OCI-LY1 (cell line): ENCODE measurements around the gene KITLG.

Experiments
- H2AFZ ChIP-seq: fragments of 200-600 bp; sonication (generic), shearing (Covaris generic); 2 replicates; pipeline ENCODE4 v1.6.0; 2014; ENCODE audit warnings: antibody characterized with exemption, mild to moderate bottlenecking, low read length
- H3F3A ChIP-seq: fragments of 200-600 bp; sonication (generic), shearing (Covaris generic); 2 replicates; pipeline ENCODE4 v1.6.0; 2014; ENCODE audit warnings: mild to moderate bottlenecking, antibody characterized with exemption, low read length, moderate library complexity; ENCODE audit not compliant: insufficient read depth
- H3K27ac ChIP-seq: fragments of 200-600 bp; sonication (generic); 2 replicates; pipeline ENCODE4 v1.5.1; 2014; ENCODE audit warnings: low read length, mixed run types, mild to moderate bottlenecking, low read depth; ENCODE audit not compliant: poor library complexity, severe bottlenecking
- H3K27me3 ChIP-seq: fragments of 200-600 bp; sonication (generic); 2 replicates; pipeline ENCODE4 v1.6.0; 2014; ENCODE audit warnings: antibody characterized with exemption, mild to moderate bottlenecking, low read length, moderate library complexity; ENCODE audit not compliant: insufficient read depth
- H3K36me3 ChIP-seq: fragments of 200-600 bp; sonication (generic); 2 replicates; pipeline ENCODE4 v1.6.1; 2014; ENCODE audit warnings: mild to moderate bottlenecking, antibody characterized with exemption, low read length, moderate library complexity, mixed read lengths; ENCODE audit not compliant: insufficient read depth
- H3K4me1 ChIP-seq: fragments of 200-600 bp; sonication (generic); 2 replicates; pipeline ENCODE4 v1.5.1; 2014; ENCODE audit warnings: mild to moderate bottlenecking, low read length, moderate library complexity; ENCODE audit not compliant: insufficient read depth, severe bottlenecking
- H3K4me2 ChIP-seq: fragments of 200-600 bp; sonication (generic), shearing (Covaris generic); 2 replicates; pipeline ENCODE4 v1.6.1; 2014; ENCODE audit warnings: low read length
- H3K4me3 ChIP-seq: fragments of 200-600 bp; sonication (generic); 2 replicates; pipeline ENCODE4 v1.5.1; 2014; ENCODE audit warnings: low read length, low read depth, mild to moderate bottlenecking, mixed read lengths; ENCODE audit not compliant: poor library complexity, severe bottlenecking
- H3K79me2 ChIP-seq: fragments of 200-600 bp; shearing (Covaris generic); 2 replicates; pipeline ENCODE4 v1.6.1; 2016; ENCODE audit warnings: mixed run types, low read length, mixed read lengths; ENCODE audit not compliant: insufficient read depth
- H3K9ac ChIP-seq: fragments of 200-600 bp; sonication (generic), shearing (Covaris generic); 2 replicates; pipeline ENCODE4 v1.6.1; 2014; ENCODE audit warnings: mild to moderate bottlenecking, low read length, mixed read lengths
- H3K9me2 ChIP-seq: fragments of 200-600 bp; sonication (generic), shearing (Covaris generic); 2 replicates; pipeline ENCODE4 v1.6.1; 2014; ENCODE audit warnings: low read depth, mild to moderate bottlenecking, low read length, mixed read lengths
- H3K9me3 ChIP-seq: fragments of 200-600 bp; shearing (Covaris generic); 2 replicates; pipeline ENCODE4 v1.6.1; 2014; ENCODE audit warnings: low read length, mixed read lengths
- H4K20me1 ChIP-seq: fragments of 200-600 bp; sonication (generic), shearing (Covaris generic); 2 replicates; pipeline ENCODE4 v1.6.0; 2016; ENCODE audit warnings: mild to moderate bottlenecking, low read length; ENCODE audit not compliant: insufficient read depth
- EZH2 ChIP-seq: fragments of 200-600 bp; sonication (generic), shearing (Covaris generic); IDR thresholded peaks from 2 replicates; pipeline ENCODE4 v1.8.0; 2017; ENCODE audit warnings: borderline replicate concordance, mixed run types, mild to moderate bottlenecking, antibody characterized with exemption, low read length, moderate library complexity, mixed read lengths
- TF ChIP-seq, protein P1 (sequence below): fragments of 200-600 bp; sonication (generic), shearing (Covaris generic); IDR thresholded peaks from 2 replicates; pipeline ENCODE4 v1.5.1; 2017; ENCODE audit warnings: mild to moderate bottlenecking, antibody characterized with exemption, low read length, moderate library complexity, mixed read lengths

The KITLG gene

GRCh38 chr12:88600272-88600671, 20.0 kb upstream of the KITLG start:
- H3F3A ChIP-seq: no peaks in the 10 kb centered on the region
- no peaks in the 10 kb centered on the region for H3K36me3 ChIP-seq
- no peaks in the 10 kb centered on the region for H3K9me3 ChIP-seq
- no peaks in the 10 kb centered on the region for H4K20me1 ChIP-seq
- H3K27me3 ChIP-seq: no peaks in the 10 kb centered on the region
- no peak overlapping the region for H3K4me3 ChIP-seq
- no peak overlapping the region for H3K27ac ChIP-seq
- H3K9ac ChIP-seq: no peak overlapping the region
- H2AFZ ChIP-seq: no peak overlapping the region
- H3K4me2 ChIP-seq: no peak overlapping the region
- TF ChIP-seq, protein P1, sequence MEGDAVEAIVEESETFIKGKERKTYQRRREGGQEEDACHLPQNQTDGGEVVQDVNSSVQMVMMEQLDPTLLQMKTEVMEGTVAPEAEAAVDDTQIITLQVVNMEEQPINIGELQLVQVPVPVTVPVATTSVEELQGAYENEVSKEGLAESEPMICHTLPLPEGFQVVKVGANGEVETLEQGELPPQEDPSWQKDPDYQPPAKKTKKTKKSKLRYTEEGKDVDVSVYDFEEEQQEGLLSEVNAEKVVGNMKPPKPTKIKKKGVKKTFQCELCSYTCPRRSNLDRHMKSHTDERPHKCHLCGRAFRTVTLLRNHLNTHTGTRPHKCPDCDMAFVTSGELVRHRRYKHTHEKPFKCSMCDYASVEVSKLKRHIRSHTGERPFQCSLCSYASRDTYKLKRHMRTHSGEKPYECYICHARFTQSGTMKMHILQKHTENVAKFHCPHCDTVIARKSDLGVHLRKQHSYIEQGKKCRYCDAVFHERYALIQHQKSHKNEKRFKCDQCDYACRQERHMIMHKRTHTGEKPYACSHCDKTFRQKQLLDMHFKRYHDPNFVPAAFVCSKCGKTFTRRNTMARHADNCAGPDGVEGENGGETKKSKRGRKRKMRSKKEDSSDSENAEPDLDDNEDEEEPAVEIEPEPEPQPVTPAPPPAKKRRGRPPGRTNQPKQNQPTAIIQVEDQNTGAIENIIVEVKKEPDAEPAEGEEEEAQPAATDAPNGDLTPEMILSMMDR: no peak
- TF ChIP-seq EZH2: no peak
- no peaks in the 10 kb centered on the region for H3K79me2 ChIP-seq
- H3K9me2 ChIP-seq: no peaks in the 10 kb centered on the region
- H3K4me1 ChIP-seq: no peaks in the 10 kb centered on the region

DNA sequence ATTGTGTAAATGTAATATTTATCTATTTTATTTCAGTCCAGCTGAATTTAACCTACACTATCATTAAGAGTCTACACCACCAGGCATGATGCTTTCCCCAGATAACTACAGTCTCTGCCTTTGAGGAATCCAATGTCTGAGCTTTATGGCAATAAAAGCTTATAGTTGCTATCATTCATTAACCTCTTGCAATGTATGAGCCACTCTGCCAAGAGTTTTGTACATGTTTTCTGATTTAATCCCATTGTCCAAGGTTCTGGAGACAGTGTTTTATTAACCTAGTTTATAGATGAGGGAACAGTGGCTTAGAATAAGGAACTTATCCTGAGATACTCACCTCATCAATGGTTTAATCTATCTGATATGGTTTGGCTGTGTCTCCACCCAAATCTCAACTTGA, 17.1 kb upstream of the KITLG start:
- TF ChIP-seq, protein P1: no peak
- no peak for TF ChIP-seq EZH2
- Histone ChIP-seq H3K79me2 (no peaks in the 10 kb centered on the region), H3K9me3 (no peaks in the 10 kb centered on the region)

DNA sequence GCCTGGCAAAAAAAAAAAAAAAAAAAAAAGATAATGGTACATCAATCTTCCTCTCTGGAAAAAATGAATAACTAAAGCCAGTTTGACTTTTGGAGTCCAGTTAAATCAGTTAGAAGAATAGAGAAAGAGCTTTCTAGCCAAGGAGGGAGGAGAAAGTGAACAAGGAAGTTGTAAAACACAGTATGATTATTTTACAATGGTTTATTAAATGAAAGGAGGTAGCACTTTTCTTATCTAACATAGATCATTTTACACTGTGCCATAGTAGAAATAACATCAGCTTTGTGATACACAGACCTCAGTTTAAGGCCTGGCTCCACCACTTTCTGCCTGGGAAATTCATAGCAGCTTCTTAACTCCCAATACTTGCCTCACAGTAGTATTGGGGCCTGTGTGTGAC, 15.4 kb upstream of the KITLG start:
- H3K4me1 ChIP-seq: no peaks in the 10 kb centered on the region
- H4K20me1 ChIP-seq: no peaks in the 10 kb centered on the region
- no peaks in the 10 kb centered on the region for H3F3A ChIP-seq
- no peak overlapping the region for H3K27ac ChIP-seq
- no peaks in the 10 kb centered on the region for H3K36me3 ChIP-seq
- no peak for TF ChIP-seq EZH2
- TF ChIP-seq, protein P1: no peak
- H3K4me2 ChIP-seq: no peak overlapping the region
- no peak overlapping the region for H2AFZ ChIP-seq
- no peak overlapping the region for H3K9ac ChIP-seq
- H3K9me3 ChIP-seq: no peaks in the 10 kb centered on the region
- H3K9me2 ChIP-seq: no peaks in the 10 kb centered on the region
- no peaks in the 10 kb centered on the region for H3K79me2 ChIP-seq
- no peak overlapping the region for H3K4me3 ChIP-seq
- H3K27me3 ChIP-seq: no peaks in the 10 kb centered on the region

More for the DNA sequence above, 17.1 kb upstream of the KITLG start:
- no peak overlapping the region for H3K27ac ChIP-seq
- no peak overlapping the region for H3K4me2 ChIP-seq
- no peaks in the 10 kb centered on the region for H3K27me3 ChIP-seq
- H2AFZ ChIP-seq: no peak overlapping the region
- H3K36me3 ChIP-seq: no peaks in the 10 kb centered on the region
- no peaks in the 10 kb centered on the region for H3K9me2 ChIP-seq
- no peak overlapping the region for H3K4me3 ChIP-seq
- no peaks in the 10 kb centered on the region for H3F3A ChIP-seq
- no peak overlapping the region for H3K9ac ChIP-seq
- H3K4me1 ChIP-seq: no peaks in the 10 kb centered on the region
- H4K20me1 ChIP-seq: no peaks in the 10 kb centered on the region
